ENCODE data around the gene TBC1D24. TPM values are rescaled to one million over a fixed set of nuclear protein-coding genes. Genes with fewer than 3 reads are reported as not detected.

Gene TBC1D24
- total RNA-seq, 3 donors from 2014 or later, result 6.9 to 14.3 (median 8.5) TPM

DNA sequence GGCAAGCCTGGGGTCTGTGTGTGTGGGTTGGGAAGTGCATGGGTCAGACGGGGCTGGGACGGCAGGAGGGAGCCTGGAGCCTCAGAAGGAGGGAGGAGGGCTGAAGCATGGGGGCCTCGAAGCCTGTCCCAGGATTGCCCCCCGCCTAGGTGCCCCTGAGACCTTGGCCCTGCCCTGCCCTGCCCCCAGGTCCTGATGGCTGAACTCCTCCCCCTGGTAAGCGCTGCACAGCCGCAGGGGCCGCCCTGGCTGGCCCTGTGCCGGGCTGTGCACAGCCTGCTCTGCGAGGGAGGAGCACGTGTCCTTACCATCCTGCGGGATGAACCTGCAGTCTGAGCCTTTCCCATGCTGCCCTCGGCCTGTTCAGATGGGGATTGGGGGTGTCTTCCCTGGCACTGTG is 10.6 kb upstream of the TBC1D24 start:
- H3K4me3 ChIP-seq, result no peak overlapping the region
- no peaks in the 10 kb centered on the region for H3K9me3 ChIP-seq
- TF ChIP-seq, protein P1, sequence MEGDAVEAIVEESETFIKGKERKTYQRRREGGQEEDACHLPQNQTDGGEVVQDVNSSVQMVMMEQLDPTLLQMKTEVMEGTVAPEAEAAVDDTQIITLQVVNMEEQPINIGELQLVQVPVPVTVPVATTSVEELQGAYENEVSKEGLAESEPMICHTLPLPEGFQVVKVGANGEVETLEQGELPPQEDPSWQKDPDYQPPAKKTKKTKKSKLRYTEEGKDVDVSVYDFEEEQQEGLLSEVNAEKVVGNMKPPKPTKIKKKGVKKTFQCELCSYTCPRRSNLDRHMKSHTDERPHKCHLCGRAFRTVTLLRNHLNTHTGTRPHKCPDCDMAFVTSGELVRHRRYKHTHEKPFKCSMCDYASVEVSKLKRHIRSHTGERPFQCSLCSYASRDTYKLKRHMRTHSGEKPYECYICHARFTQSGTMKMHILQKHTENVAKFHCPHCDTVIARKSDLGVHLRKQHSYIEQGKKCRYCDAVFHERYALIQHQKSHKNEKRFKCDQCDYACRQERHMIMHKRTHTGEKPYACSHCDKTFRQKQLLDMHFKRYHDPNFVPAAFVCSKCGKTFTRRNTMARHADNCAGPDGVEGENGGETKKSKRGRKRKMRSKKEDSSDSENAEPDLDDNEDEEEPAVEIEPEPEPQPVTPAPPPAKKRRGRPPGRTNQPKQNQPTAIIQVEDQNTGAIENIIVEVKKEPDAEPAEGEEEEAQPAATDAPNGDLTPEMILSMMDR (IDR thresholded peaks at IDR 0.05), result no peak
- DNase-seq, result no peak
- intact Hi-C loops (cut with DNase I, micrococcal nuclease), result no loop called here
- ATAC-seq, result no peak
- H3K4me1 ChIP-seq (ENCODE audit: low read depth), result peaks cover 24% of the 10 kb centered on the region
- no peaks in the 10 kb centered on the region for H3K36me3 ChIP-seq (ENCODE audit: low read depth)

DNA sequence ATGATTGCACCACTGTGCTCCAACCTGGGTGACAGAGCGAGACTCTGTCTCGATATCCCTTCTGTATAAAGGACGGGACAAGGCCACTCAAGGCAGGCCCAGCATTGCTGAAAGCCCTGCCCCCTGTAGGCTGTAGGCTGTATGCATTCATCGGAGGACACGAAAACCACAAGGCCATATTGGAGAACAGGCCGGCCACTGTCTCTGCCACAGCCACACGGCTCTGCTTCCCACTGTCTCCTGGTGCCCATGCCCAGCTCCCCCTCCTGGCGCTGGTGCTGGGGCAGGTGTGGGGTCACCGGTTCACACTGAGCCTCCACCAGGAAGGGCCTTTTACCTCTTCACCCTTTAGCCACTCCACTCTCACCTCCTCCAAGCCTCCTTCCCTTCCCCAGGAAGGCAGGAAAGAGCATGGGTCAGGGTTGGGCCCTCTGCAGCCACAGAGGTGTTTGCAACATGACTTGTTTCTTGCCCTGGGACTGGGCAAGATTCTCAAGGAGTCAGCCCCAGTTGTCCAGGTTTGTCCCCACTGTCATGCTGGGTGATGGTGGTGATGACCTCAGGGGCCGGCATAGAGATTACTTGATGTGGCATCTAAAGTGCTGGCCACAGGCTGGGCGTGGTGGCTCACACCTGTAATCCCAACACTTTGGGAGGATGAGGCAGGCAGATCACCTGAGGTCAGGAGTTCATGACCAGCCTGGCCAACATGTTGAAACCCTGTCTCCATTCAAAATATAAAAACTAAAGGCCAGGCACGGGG is 9.1 kb upstream of the TBC1D24 start:
- Histone ChIP-seq H3K4me3 (no peak overlapping the region), H3K4me1 (ENCODE audit: low read depth) (peaks cover 20% of the 10 kb centered on the region), H3K36me3 (ENCODE audit: low read depth) (no peaks in the 10 kb centered on the region), H3K9me3 (no peaks in the 10 kb centered on the region)
- DNase-seq (no peak), ATAC-seq (no peak)
- intact Hi-C loops (cut with DNase I, micrococcal nuclease), result no loop called here
- TF ChIP-seq, protein P1 (IDR thresholded peaks at IDR 0.05), result no peak

DNA sequence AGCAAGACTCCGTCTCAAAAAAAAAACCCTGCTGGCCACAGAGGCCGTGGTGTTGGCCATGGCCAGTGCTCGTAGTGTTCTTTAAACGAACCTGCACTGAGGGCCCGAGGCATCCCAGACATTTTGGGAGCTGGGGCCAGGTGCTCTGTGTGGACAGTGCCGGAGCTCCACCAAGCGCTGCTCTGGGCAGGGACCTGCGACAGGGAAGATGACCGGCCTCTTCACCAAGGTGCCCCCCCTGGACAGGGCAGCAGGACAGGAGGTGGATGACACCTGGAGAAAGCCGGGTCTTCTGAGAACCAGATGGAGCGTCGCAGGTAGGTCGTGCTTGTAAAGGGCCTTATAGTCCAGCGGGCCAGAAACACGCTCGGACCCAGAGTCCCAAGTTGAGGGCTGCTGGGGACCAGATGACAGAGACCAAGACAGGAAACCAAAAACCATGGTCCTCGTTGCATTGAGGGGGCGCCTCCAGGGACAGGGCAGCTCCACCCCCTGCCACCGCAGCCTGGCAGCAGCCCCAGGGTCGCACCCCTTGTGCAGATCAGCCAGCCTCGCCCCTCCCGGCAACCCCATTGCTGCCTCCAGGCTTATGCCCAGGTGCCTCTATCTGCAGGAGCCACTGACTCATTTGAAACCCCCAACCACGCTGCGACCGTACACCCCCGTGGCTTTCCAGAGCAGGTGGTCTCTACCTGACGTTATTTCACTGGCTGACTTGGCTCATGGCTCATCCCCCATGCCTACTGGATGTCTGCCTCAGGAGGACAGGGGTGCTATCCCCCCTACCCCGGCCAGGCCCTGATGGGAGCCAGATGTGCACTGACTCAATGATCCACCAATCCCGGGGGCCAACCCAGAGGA is 8.0 kb upstream of the TBC1D24 start:
- TF ChIP-seq, protein P1 (IDR thresholded peaks at IDR 0.05), result no peak
- intact Hi-C loops (cut with DNase I, micrococcal nuclease), result no loop called here
- DNase-seq (no peak), ATAC-seq (no peak)
- no peaks in the 10 kb centered on the region for H3K9me3 ChIP-seq
- no peak overlapping the region for H3K4me3 ChIP-seq
- H3K4me1 ChIP-seq (ENCODE audit: low read depth), result peaks cover 31% of the 10 kb centered on the region
- no peaks in the 10 kb centered on the region for H3K36me3 ChIP-seq (ENCODE audit: low read depth)

DNA sequence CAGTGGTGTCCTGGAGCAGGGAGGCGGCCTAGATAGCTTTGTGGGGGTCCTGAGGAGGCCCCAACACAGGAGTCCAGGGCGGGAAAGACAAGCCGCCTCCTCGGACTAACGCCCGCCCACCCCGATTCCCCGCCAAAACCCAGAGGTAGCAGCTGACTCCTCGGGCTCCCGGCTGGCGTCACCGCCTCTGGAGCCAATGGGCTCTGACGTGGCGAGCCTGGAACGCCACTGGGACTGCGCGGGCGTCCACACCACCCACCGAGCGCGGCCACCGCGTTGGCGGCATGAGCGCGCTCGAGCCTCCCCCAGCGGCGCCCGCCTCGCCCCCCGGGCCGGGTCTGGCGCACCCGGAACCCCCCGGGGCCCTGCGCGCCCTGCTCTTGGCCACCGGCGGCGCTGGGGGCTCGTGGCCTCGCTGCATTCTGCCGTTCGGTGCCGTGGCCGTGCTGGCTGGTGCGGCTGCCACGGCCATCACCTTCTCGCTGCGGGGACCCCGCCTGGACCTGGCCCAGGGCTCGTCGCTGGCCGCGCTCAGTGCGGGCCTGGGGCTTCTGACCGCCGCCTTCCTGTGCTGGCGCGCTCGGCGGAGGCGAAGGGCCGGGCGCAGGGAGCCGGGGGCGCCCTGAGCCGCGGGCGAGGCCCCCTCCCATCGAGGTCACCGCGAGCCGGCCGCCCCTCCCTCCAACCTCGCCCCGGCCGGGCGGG is 7.2 kb upstream of the TBC1D24 start:
- DNase-seq, result peak; percentile 55 to 73 (median 71)
- no peak overlapping the region for H3K4me3 ChIP-seq

DNA sequence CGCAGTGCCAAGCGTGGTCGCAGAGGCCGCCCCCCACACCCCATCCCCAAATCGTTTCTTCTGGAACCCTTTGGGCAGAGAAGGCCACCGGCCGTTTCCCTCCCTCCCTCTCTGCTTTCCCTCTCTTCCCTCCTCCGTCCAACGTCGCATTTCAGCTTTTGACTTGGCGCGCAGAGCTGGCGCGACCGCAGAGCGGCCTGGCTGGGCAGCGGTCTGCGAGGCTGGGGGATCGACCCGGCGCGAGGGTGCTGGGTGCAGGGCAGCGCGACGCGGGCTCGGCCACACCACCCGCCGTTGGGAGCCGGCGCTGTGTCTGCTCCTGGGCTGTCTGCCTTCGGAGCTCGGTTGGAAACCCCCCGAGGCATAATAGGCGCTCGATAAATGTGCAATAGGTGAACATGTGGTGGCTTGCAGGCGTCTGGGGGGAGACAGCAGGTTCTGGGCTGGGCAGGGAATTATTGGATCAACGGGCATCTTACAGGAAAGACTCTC is 6.6 kb upstream of the TBC1D24 start:
- TF ChIP-seq, protein P1 (IDR thresholded peaks at IDR 0.05), result no peak
- no peak overlapping the region for H3K4me3 ChIP-seq
- peaks cover 33% of the 10 kb centered on the region for H3K4me1 ChIP-seq (ENCODE audit: low read depth)
- no peaks in the 10 kb centered on the region for H3K9me3 ChIP-seq
- no peaks in the 10 kb centered on the region for H3K36me3 ChIP-seq (ENCODE audit: low read depth)
- DNase-seq, result peak in 1 of 3 donors; percentile 43
- intact Hi-C loops (cut with DNase I, micrococcal nuclease), result no loop called here
- ATAC-seq, result peak; percentile 23

More for the DNA sequence above, 7.2 kb upstream of the TBC1D24 start:
- H3K4me1 ChIP-seq (ENCODE audit: low read depth), result peaks cover 31% of the 10 kb centered on the region
- TF ChIP-seq, protein P1 (IDR thresholded peaks at IDR 0.05), result no peak
- H3K36me3 ChIP-seq (ENCODE audit: low read depth), result no peaks in the 10 kb centered on the region
- no peaks in the 10 kb centered on the region for H3K9me3 ChIP-seq
- peak; percentile 70 for ATAC-seq
- intact Hi-C loops (cut with DNase I, micrococcal nuclease), result no loop called here
